Trophoblast cell (in vitro differentiated cells and primary cell): Measurements from ENCODE around the gene RAC2.
A peak's percentile ranks its signal among the peaks of the same experiment; 100 is the strongest.

ENCODE experiments used
- DNase-seq, 2 donors: peaks; one replicate each; pipeline ENCODE4 v3.0.0-alpha.2; 2016
- H2AFZ ChIP-seq: 2 replicates; pipeline ENCODE4 v1.6.1; 2013; ENCODE audit warnings: low read length, moderate library complexity, mild to moderate bottlenecking; ENCODE audit not compliant: insufficient read depth, poor library complexity
- H2AK5ac ChIP-seq: 2 replicates; pipeline ENCODE4 v1.6.1; 2013; ENCODE audit warnings: mild to moderate bottlenecking, low read length
- H2BK120ac ChIP-seq: 2 replicates; pipeline ENCODE4 v1.6.1; 2013; ENCODE audit warnings: low read length, mild to moderate bottlenecking, moderate library complexity; ENCODE audit not compliant: insufficient read depth, poor library complexity
- H2BK12ac ChIP-seq: 2 replicates; pipeline ENCODE4 v1.6.1; 2013; ENCODE audit warnings: mild to moderate bottlenecking, low read length, moderate library complexity
- H2BK5ac ChIP-seq: 2 replicates; pipeline ENCODE4 v1.6.1; 2013; ENCODE audit warnings: low read length, low read depth, moderate library complexity, mild to moderate bottlenecking; ENCODE audit not compliant: poor library complexity
- H3K14ac ChIP-seq: 2 replicates; pipeline ENCODE4 v1.6.1; 2013; ENCODE audit warnings: mild to moderate bottlenecking, low read length
- H3K18ac ChIP-seq: 2 replicates; pipeline ENCODE4 v1.6.1; 2013; ENCODE audit warnings: mild to moderate bottlenecking, low read length
- H3K23ac ChIP-seq: 2 replicates; pipeline ENCODE4 v1.6.1; 2013; ENCODE audit warnings: low read length
- H3K27ac ChIP-seq: 2 replicates; pipeline ENCODE4 v1.5.1; 2013; ENCODE audit warnings: low read depth, mild to moderate bottlenecking, inconsistent platforms, low read length, moderate library complexity
- H3K27me3 ChIP-seq: 2 replicates; pipeline ENCODE4 v1.6.1; 2013; ENCODE audit warnings: inconsistent platforms, mild to moderate bottlenecking, low read length, moderate library complexity; ENCODE audit not compliant: insufficient read depth
- H3K36me3 ChIP-seq, 2 experiments: 1 replicate in 1 of 2; 2 replicates in 1 of 2; pipeline ENCODE4 v1.6.1; 2013; ENCODE audit warnings: low read length in 2 of 2, mild to moderate bottlenecking in 2 of 2, moderate library complexity in 1 of 2; ENCODE audit not compliant: insufficient read depth in 2 of 2, control insufficient read depth in 1 of 2
- H3K4ac ChIP-seq: 2 replicates; pipeline ENCODE4 v1.6.1; 2013; ENCODE audit warnings: low read depth, mild to moderate bottlenecking, low read length, moderate library complexity
- H3K4me1 ChIP-seq, 2 experiments: 1 replicate in 1 of 2; 2 replicates in 1 of 2; pipeline ENCODE4 v1.6.1; 2013; ENCODE audit warnings: low read length in 2 of 2, mild to moderate bottlenecking in 2 of 2, moderate library complexity in 1 of 2; ENCODE audit not compliant: insufficient read depth in 2 of 2, control insufficient read depth in 1 of 2
- H3K4me2 ChIP-seq: 2 replicates; pipeline ENCODE4 v1.6.1; 2013; ENCODE audit warnings: inconsistent platforms, mild to moderate bottlenecking, low read length, moderate library complexity
- H3K4me3 ChIP-seq: 2 replicates; pipeline ENCODE4 v1.5.1; 2013; ENCODE audit warnings: mild to moderate bottlenecking, low read depth, low read length, inconsistent platforms
- H3K79me1 ChIP-seq: one replicate; pipeline ENCODE4 v1.6.1; 2013; ENCODE audit warnings: low read length
- H3K79me2 ChIP-seq: 2 replicates; pipeline ENCODE4 v1.6.1; 2013; ENCODE audit warnings: low read length, mild to moderate bottlenecking; ENCODE audit not compliant: control insufficient read depth, insufficient read depth, poor library complexity
- H3K9ac ChIP-seq: 2 replicates; pipeline ENCODE4 v1.6.1; 2013; ENCODE audit warnings: mild to moderate bottlenecking, low read length
- H3K9me3 ChIP-seq: 2 replicates; pipeline ENCODE4 v1.6.1; 2013; ENCODE audit warnings: low read depth, mild to moderate bottlenecking, control low read depth, inconsistent platforms, low read length; ENCODE audit not compliant: insufficient read depth
- H4K12ac ChIP-seq: 2 replicates; pipeline ENCODE4 v1.6.1; 2013; ENCODE audit warnings: low read depth, mild to moderate bottlenecking, low read length, moderate library complexity
- H4K8ac ChIP-seq: 2 replicates; pipeline ENCODE4 v1.6.1; 2013; ENCODE audit warnings: low read depth, mild to moderate bottlenecking, low read length, moderate library complexity
- H4K91ac ChIP-seq: one replicate; pipeline ENCODE4 v1.6.1; 2013; ENCODE audit warnings: low read depth, mild to moderate bottlenecking, low read length, moderate library complexity
- WGBS: extraction: QIAGEN DNeasy Blood & Tissue Kit; methylation state at CpG from one replicate; pipeline ENCODE4 v1.1.7; 2013; ENCODE audit warnings: missing lambda C conversion rate; ENCODE audit not compliant: insufficient read length, insufficient coverage; ENCODE audit errors: extremely low coverage; 5-methylcytosine and 5-hydroxymethylcytosine counted together

Gene RAC2

GRCh38 chr22:37231406-37232139 is 12.5 kb downstream of the RAC2 start:
- Histone ChIP-seq H2BK120ac (no peak overlapping the region), H3K4me1 (peaks cover 0 to 5% of the 10 kb centered on the region in 2 experiments), H3K27ac (no peak overlapping the region), H2BK5ac (no peak overlapping the region), H3K27me3 (no peaks in the 10 kb centered on the region), H3K4ac (no peak overlapping the region), H4K12ac (no peak overlapping the region), H2AFZ (no peak overlapping the region), H3K79me1 (no peaks in the 10 kb centered on the region), H4K91ac (no peak overlapping the region), H2BK12ac (no peak overlapping the region), H3K14ac (no peak overlapping the region), H3K9ac (no peak overlapping the region), H2AK5ac (no peak overlapping the region), H4K8ac (no peak overlapping the region), H3K79me2 (no peaks in the 10 kb centered on the region), H3K4me3 (no peak overlapping the region), H3K4me2 (no peak overlapping the region), H3K18ac (no peak overlapping the region), H3K9me3 (no peaks in the 10 kb centered on the region), H3K36me3 (no peaks in the 10 kb centered on the region), H3K23ac (no peak overlapping the region)
- DNase-seq, result no peak
- no CpG with 5 or more reads among the region's 21 CpGs for WGBS

- no peak overlapping the region for H4K8ac ChIP-seq
- H2BK120ac ChIP-seq, result no peak overlapping the region
- H2BK12ac ChIP-seq, result no peak overlapping the region
- H3K23ac ChIP-seq, result no peak overlapping the region
- H3K36me3 ChIP-seq, result no peaks in the 10 kb centered on the region
- no peaks in the 10 kb centered on the region for H3K27me3 ChIP-seq
- no peak overlapping the region for H3K14ac ChIP-seq
- no peak overlapping the region for H4K12ac ChIP-seq
- no peaks in the 10 kb centered on the region for H3K79me1 ChIP-seq
- H3K9me3 ChIP-seq, result no peaks in the 10 kb centered on the region
- H2BK5ac ChIP-seq, result no peak overlapping the region
- H3K4me1 ChIP-seq, result peaks cover 0 to 5% of the 10 kb centered on the region in 2 experiments
- H2AK5ac ChIP-seq, result no peak overlapping the region
- no peak overlapping the region for H4K91ac ChIP-seq
- no peak overlapping the region for H3K4me2 ChIP-seq
- H3K18ac ChIP-seq, result no peak overlapping the region
- no peak overlapping the region for H3K9ac ChIP-seq
- no CpG with 5 or more reads among the region's 14 CpGs for whole genome bisulfite sequencing
- no peak for DNase-seq
- no peak overlapping the region for H3K27ac ChIP-seq
- no peaks in the 10 kb centered on the region for H3K79me2 ChIP-seq
- no peak overlapping the region for H2AFZ ChIP-seq
- H3K4me3 ChIP-seq, result peak overlapping the region; percentile 26
- no peak overlapping the region for H3K4ac ChIP-seq
Measured at GRCh38 chr22:37230673-37231405, 13.2 kb downstream of the RAC2 start.

- H4K91ac ChIP-seq, result no peak overlapping the region
- no CpG with 5 or more reads among the region's 8 CpGs for WGBS
Measured at GRCh38 chr22:37229805-37230672, 14.0 kb downstream of the RAC2 start.

GRCh38 chr22:37229012-37229804 is 14.9 kb downstream of the RAC2 start:
- Histone ChIP-seq H3K79me1 (no peaks in the 10 kb centered on the region), H3K14ac (no peak overlapping the region), H2AK5ac (no peak overlapping the region), H2AFZ (no peak overlapping the region), H3K9me3 (no peaks in the 10 kb centered on the region), H3K4ac (no peak overlapping the region), H4K12ac (no peak overlapping the region), H2BK5ac (no peak overlapping the region), H3K4me2 (no peak overlapping the region), H3K27me3 (no peaks in the 10 kb centered on the region), H3K23ac (no peak overlapping the region), H3K79me2 (no peaks in the 10 kb centered on the region), H3K18ac (no peak overlapping the region), H3K27ac (no peak overlapping the region), H2BK12ac (no peak overlapping the region), H4K8ac (no peak overlapping the region), H3K4me3 (no peak overlapping the region), H3K4me1 (peaks cover 0 to 5% of the 10 kb centered on the region in 2 experiments), H2BK120ac (no peak overlapping the region), H4K91ac (no peak overlapping the region), H3K36me3 (no peaks in the 10 kb centered on the region), H3K9ac (no peak overlapping the region)
- no CpG with 5 or more reads among the region's 7 CpGs for WGBS
- DNase-seq, result no peak

More at GRCh38 chr22:37229805-37230672, 14.0 kb downstream of the RAC2 start:
- no peak overlapping the region for H3K18ac ChIP-seq
- H2BK12ac ChIP-seq, result no peak overlapping the region
- no peak overlapping the region for H2AK5ac ChIP-seq
- no peak overlapping the region for H3K4ac ChIP-seq
- no peaks in the 10 kb centered on the region for H3K27me3 ChIP-seq
- H3K36me3 ChIP-seq, result no peaks in the 10 kb centered on the region
- H3K79me2 ChIP-seq, result no peaks in the 10 kb centered on the region
- H2BK120ac ChIP-seq, result no peak overlapping the region
- H3K4me2 ChIP-seq, result no peak overlapping the region
- H4K8ac ChIP-seq, result no peak overlapping the region
- H3K23ac ChIP-seq, result no peak overlapping the region
- H3K27ac ChIP-seq, result no peak overlapping the region
- H3K9ac ChIP-seq, result no peak overlapping the region
- H4K12ac ChIP-seq, result no peak overlapping the region
- no peaks in the 10 kb centered on the region for H3K79me1 ChIP-seq
- H3K4me1 ChIP-seq, result peaks cover 0 to 5% of the 10 kb centered on the region in 2 experiments
- no peaks in the 10 kb centered on the region for H3K9me3 ChIP-seq
- no peak overlapping the region for H3K14ac ChIP-seq
- DNase-seq, result peak; percentile 10 to 13
- H2AFZ ChIP-seq, result no peak overlapping the region
- no peak overlapping the region for H2BK5ac ChIP-seq
- no peak overlapping the region for H3K4me3 ChIP-seq
